Measurements from ENCODE around the gene COTL1. TPM values are rescaled to one million over a fixed set of nuclear protein-coding genes. Genes with fewer than 3 reads are reported as not detected.

Gene COTL1
- total and polyA plus RNA-seq, 7 donors: 6.1 to 44.5 (median 9.8) TPM

GRCh38 chr16:84570739-84571403, 47.0 kb downstream of the COTL1 start:
- TF ChIP-seq CTCF (IDR thresholded peaks at IDR 0.05): no peak
- Histone ChIP-seq H3K27ac (no peak overlapping the region), H3K36me3 (ENCODE audit: insufficient read depth in 1 of 2, low read depth in 1 of 2) (no peaks in the 10 kb centered on the region), H3K27me3 (ENCODE audit: insufficient read depth in 3 of 3, low read length in 2 of 3) (no peaks in the 10 kb centered on the region), H3K9me3 (no peaks in the 10 kb centered on the region), H3K4me3 (no peak overlapping the region), H3K4me1 (no peaks in the 10 kb centered on the region)
- DNase-seq: no peak
- 48 to 61% (median 49%) methylated on average over 14 of the region's 14 CpGs for WGBS, 3 donors
- intact Hi-C loops (cut with DNase I): no loop called here
- ATAC-seq: no peak

- WGBS, 3 donors: 81 to 85% (median 84%) methylated on average over 9 of the region's 9 CpGs
Measured at GRCh38 chr16:84569382-84569987, 48.4 kb downstream of the COTL1 start.

GRCh38 chr16:84568066-84568465, 49.8 kb downstream of the COTL1 start:
- ATAC-seq (no peak), DNase-seq (no peak)
- no peak for TF ChIP-seq CTCF (IDR thresholded peaks at IDR 0.05)
- Histone ChIP-seq H3K27me3 (ENCODE audit: insufficient read depth in 3 of 3, low read length in 2 of 3) (no peaks in the 10 kb centered on the region), H3K9me3 (no peaks in the 10 kb centered on the region), H3K4me3 (no peak overlapping the region), H3K36me3 (ENCODE audit: insufficient read depth in 1 of 2, low read depth in 1 of 2) (no peaks in the 10 kb centered on the region), H3K4me1 (no peaks in the 10 kb centered on the region), H3K27ac (no peak overlapping the region)
- intact Hi-C loops (cut with DNase I): no loop called here
- 96 to 98% (median 97%) methylated on average over 9 of the region's 9 CpGs for WGBS, 3 donors

More at GRCh38 chr16:84569382-84569987, 48.4 kb downstream of the COTL1 start:
- intact Hi-C loops (cut with DNase I): no loop called here
- Histone ChIP-seq H3K27me3 (ENCODE audit: insufficient read depth in 3 of 3, low read length in 2 of 3) (no peaks in the 10 kb centered on the region), H3K4me1 (no peaks in the 10 kb centered on the region), H3K27ac (no peak overlapping the region), H3K4me3 (no peak overlapping the region), H3K9me3 (no peaks in the 10 kb centered on the region), H3K36me3 (ENCODE audit: insufficient read depth in 1 of 2, low read depth in 1 of 2) (no peaks in the 10 kb centered on the region)
- TF ChIP-seq CTCF (IDR thresholded peaks at IDR 0.05): no peak
- no peak for ATAC-seq
- no peak for DNase-seq

GRCh38 chr16:84567286-84567962, 50.5 kb downstream of the COTL1 start:
- H3K27me3 ChIP-seq (ENCODE audit: insufficient read depth in 3 of 3, low read length in 2 of 3): no peaks in the 10 kb centered on the region
- WGBS, 3 donors: 90 to 92% (median 91%) methylated on average over 16 of the region's 16 CpGs
- H3K36me3 ChIP-seq (ENCODE audit: insufficient read depth in 1 of 2, low read depth in 1 of 2): no peaks in the 10 kb centered on the region
- no peaks in the 10 kb centered on the region for H3K4me1 ChIP-seq
- H3K4me3 ChIP-seq: no peak overlapping the region
- H3K9me3 ChIP-seq: no peaks in the 10 kb centered on the region
- no peak for TF ChIP-seq CTCF (IDR thresholded peaks at IDR 0.05)
- no peak for DNase-seq
- ATAC-seq: no peak
- H3K27ac ChIP-seq: no peak overlapping the region
- intact Hi-C loops (cut with DNase I): no loop called here
